Uterus (tissue), 2 donors: ENCODE data around the gene PCNP.

ENCODE experiments used
- POLR2A ChIP-seq, 2 donors: fragments of 450-650 bp; IDR thresholded peaks; one replicate each; pipeline ENCODE4 v1.6.1; 2016; ENCODE audit warnings: antibody characterized with exemption in 2 of 2, mild to moderate bottlenecking in 1 of 2, moderate library complexity in 1 of 2
- TF ChIP-seq, protein P1 (sequence below), 4 experiments: fragments of 200-600 bp in 2 of 4; fragments of 450-650 bp in 2 of 4; sonication (generic) in 2 of 4; IDR thresholded peaks; one replicate each; pipeline ENCODE4 v1.5.1; 2016 to 2019; ENCODE audit warnings: antibody characterized with exemption in 4 of 4, mild to moderate bottlenecking in 2 of 4, moderate library complexity in 1 of 4

DNA sequence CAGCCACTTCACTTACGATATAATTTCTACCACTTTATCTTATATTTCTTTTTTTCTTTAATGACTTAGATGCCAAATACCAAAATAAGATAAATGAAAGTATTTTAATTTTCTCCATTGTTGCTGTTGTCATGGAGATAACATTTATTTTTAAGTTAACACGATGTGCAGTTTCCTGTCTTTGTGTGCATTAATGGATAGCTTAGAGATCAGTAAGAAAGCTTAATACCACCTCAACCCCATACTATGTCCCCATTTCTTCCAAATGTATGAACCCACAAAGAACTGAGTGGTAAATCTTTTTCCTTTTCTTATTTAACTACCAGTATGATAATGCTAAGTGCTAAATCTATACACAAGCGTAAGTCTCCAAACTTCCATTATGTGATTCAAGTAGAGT lies 17.1 kb downstream of the PCNP start:
- TF ChIP-seq, protein P1, sequence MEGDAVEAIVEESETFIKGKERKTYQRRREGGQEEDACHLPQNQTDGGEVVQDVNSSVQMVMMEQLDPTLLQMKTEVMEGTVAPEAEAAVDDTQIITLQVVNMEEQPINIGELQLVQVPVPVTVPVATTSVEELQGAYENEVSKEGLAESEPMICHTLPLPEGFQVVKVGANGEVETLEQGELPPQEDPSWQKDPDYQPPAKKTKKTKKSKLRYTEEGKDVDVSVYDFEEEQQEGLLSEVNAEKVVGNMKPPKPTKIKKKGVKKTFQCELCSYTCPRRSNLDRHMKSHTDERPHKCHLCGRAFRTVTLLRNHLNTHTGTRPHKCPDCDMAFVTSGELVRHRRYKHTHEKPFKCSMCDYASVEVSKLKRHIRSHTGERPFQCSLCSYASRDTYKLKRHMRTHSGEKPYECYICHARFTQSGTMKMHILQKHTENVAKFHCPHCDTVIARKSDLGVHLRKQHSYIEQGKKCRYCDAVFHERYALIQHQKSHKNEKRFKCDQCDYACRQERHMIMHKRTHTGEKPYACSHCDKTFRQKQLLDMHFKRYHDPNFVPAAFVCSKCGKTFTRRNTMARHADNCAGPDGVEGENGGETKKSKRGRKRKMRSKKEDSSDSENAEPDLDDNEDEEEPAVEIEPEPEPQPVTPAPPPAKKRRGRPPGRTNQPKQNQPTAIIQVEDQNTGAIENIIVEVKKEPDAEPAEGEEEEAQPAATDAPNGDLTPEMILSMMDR (IDR thresholded peaks at IDR 0.05), result no peak
- no peak for TF ChIP-seq POLR2A (IDR thresholded peaks at IDR 0.05)
